Measurements from ENCODE around the gene CPM. TPM values are rescaled to one million over a fixed set of nuclear protein-coding genes. Genes with fewer than 3 reads are reported as not detected.

The CPM gene
- total and polyA plus RNA-seq, 10 of the 15 experiments (the other 5 are each of a cell fraction or from before 2014, with no cell fraction given) = 0.06 to 1.7 (median 0.41) TPM

- POLR2A ChIA-PET = no interaction called here
- FAIRE-seq = no peak
- H3K36me3 ChIP-seq (ENCODE audit: control insufficient read depth in 2 of 2, insufficient read depth in 2 of 2, low read length in 1 of 2) = no peaks in the 10 kb centered on the region
- no peaks in the 10 kb centered on the region for H3K9me3 ChIP-seq (replicated peaks; ENCODE audit: control insufficient read depth, insufficient read depth, low read length)
- no peak overlapping the region for H3K4me2 ChIP-seq (ENCODE audit: control insufficient read depth, insufficient read depth)
- intact Hi-C loops (cut with micrococcal nuclease; ENCODE audit: unreplicated experiment) (no loop called here), in situ Hi-C loops (cut with MboI) (no loop called here)
- no peak overlapping the region for H2AFZ ChIP-seq (ENCODE audit: control insufficient read depth, low read depth, low read length)
- ATAC-seq = no peak
- no peak overlapping the region for H3K9ac ChIP-seq (ENCODE audit: control insufficient read depth, insufficient read depth, low read length)
- RAD21 ChIA-PET (ENCODE audit: unreplicated experiment) = interaction anchor here (0.7 to 0.9 kb wide), 2 partner anchors 47 to 56 kb away, joined by 3 read pairs; partner anchors contain the start of gene CPM
- H3K27me3 ChIP-seq (replicated peaks in 1 of 2; ENCODE audit: control insufficient read depth in 2 of 2, insufficient read depth in 2 of 2, low read length in 1 of 2) = no peaks in the 10 kb centered on the region
- no peak overlapping the region for H3K4me3 ChIP-seq
- no peaks in the 10 kb centered on the region for H3K79me2 ChIP-seq (ENCODE audit: control insufficient read depth, insufficient read depth, low read length)
- no peak for DNase-seq (ENCODE audit: low read depth, low spot score)
- CTCF ChIA-PET = no interaction called here
- no peaks in the 10 kb centered on the region for H3K4me1 ChIP-seq (ENCODE audit: control insufficient read depth, insufficient read depth, low read length)
- BruUV-seq (replicated peaks) = no TSS peak
- H3K27ac ChIP-seq (ENCODE audit: control insufficient read depth, insufficient read depth) = no peak overlapping the region
- H4K20me1 ChIP-seq (ENCODE audit: control insufficient read depth, insufficient read depth) = no peaks in the 10 kb centered on the region
- WGBS (ENCODE audit: insufficient coverage, insufficient replicate concordance, low lambda C conversion rate, missing lambda C conversion rate) = 2% methylated on average over 4 of the region's 4 CpGs
- SMC1A ChIA-PET (ENCODE audit: uncharacterized antibody, unreplicated experiment) = no interaction called here
- TF ChIP-seq TCF7 (IDR thresholded peaks at IDR 0.05; ENCODE audit: borderline replicate concordance) = no peak
- no peak for TF ChIP-seq MTA2 (IDR thresholded peaks at IDR 0.05; ENCODE audit: low read depth)
- TF ChIP-seq EP300 (IDR thresholded peaks at IDR 0.05; ENCODE audit: borderline replicate concordance in 1 of 2, control insufficient read depth in 1 of 2, low read depth in 2 of 2, low read length in 2 of 2) = no peak
- TF ChIP-seq PAX8 (IDR thresholded peaks at IDR 0.05) = no peak
- TF ChIP-seq RELA (IDR thresholded peaks at IDR 0.05; ENCODE audit: borderline replicate concordance, partially characterized antibody) = no peak
- no peak for TF ChIP-seq GATAD2B (conservative IDR thresholded peaks at IDR 0.05; ENCODE audit: low read depth)
These were observed 56.5 kb downstream of the CPM start for GRCh38 chr12:68876461-68876860.

- no peaks in the 10 kb centered on the region for H3K9me3 ChIP-seq (replicated peaks; ENCODE audit: control insufficient read depth, insufficient read depth, low read length)
- no peaks in the 10 kb centered on the region for H4K20me1 ChIP-seq (ENCODE audit: control insufficient read depth, insufficient read depth)
- FAIRE-seq = no peak
- ChIA-PET POLR2A (no interaction called here), CTCF (interaction anchor here (0.8 to 1.8 kb wide), 2 partner anchors 148 to 197 kb away, joined by 4 to 6 read pairs; no protein-coding TSS in a partner anchor), SMC1A (ENCODE audit: uncharacterized antibody, unreplicated experiment) (no interaction called here), RAD21 (ENCODE audit: unreplicated experiment) (interaction anchor here (0.8 kb wide), 1 partner anchor 222 kb away, joined by 3 read pairs; no protein-coding TSS in a partner anchor)
- H3K4me1 ChIP-seq (ENCODE audit: control insufficient read depth, insufficient read depth, low read length) = no peaks in the 10 kb centered on the region
- WGBS (ENCODE audit: insufficient coverage, insufficient replicate concordance, low lambda C conversion rate, missing lambda C conversion rate) = 61% methylated on average over 4 of the region's 4 CpGs
- ATAC-seq = no peak
- DNase-seq (ENCODE audit: low read depth, low spot score) = no peak
- no peak overlapping the region for H2AFZ ChIP-seq (ENCODE audit: control insufficient read depth, low read depth, low read length)
- TF ChIP-seq SMC3 (IDR thresholded peaks at IDR 0.05; ENCODE audit: borderline replicate concordance, low read length) (no peak), ZNF622 (IDR thresholded peaks at IDR 0.05) (no peak), BRCA1 (IDR thresholded peaks at IDR 0.05; ENCODE audit: low read depth, low read length) (no peak), SRF (IDR thresholded peaks at IDR 0.05; ENCODE audit: low read depth in 2 of 2, low read length in 2 of 2) (no peak)
- no peak overlapping the region for H3K4me3 ChIP-seq
- H3K27ac ChIP-seq (ENCODE audit: control insufficient read depth, insufficient read depth) = no peak overlapping the region
- no peak overlapping the region for H3K4me2 ChIP-seq (ENCODE audit: control insufficient read depth, insufficient read depth)
- no peaks in the 10 kb centered on the region for H3K79me2 ChIP-seq (ENCODE audit: control insufficient read depth, insufficient read depth, low read length)
- intact Hi-C loops (cut with micrococcal nuclease; ENCODE audit: unreplicated experiment) = no loop called here
- no TSS peak for BruUV-seq (replicated peaks)
- H3K27me3 ChIP-seq (replicated peaks in 1 of 2; ENCODE audit: control insufficient read depth in 2 of 2, insufficient read depth in 2 of 2, low read length in 1 of 2) = no peaks in the 10 kb centered on the region
- no peak overlapping the region for H3K9ac ChIP-seq (ENCODE audit: control insufficient read depth, insufficient read depth, low read length)
- no peaks in the 10 kb centered on the region for H3K36me3 ChIP-seq (ENCODE audit: control insufficient read depth in 2 of 2, insufficient read depth in 2 of 2, low read length in 1 of 2)
- in situ Hi-C loops (cut with MboI) = loop anchor here (5.0 kb wide), 1 partner anchor 199 kb away; no protein-coding TSS in a partner anchor
These were observed 59.7 kb downstream of the CPM start for GRCh38 chr12:68873316-68873715.

Data from GM12878 (cell line).